ENCODE measurements around the gene ULK2.
A peak's percentile ranks its signal among the peaks of the same experiment; 100 is the strongest.

The ULK2 gene

GRCh38 chr17:19787733-19788357 lies 79.9 kb downstream of the ULK2 start:
- no peak overlapping the region for H3K4me3 ChIP-seq (replicated peaks in 1 of 2; ENCODE audit: low read depth in 2 of 2, low read length in 2 of 2)
- no peak for TF ChIP-seq CTCF (IDR thresholded peaks at IDR 0.05; ENCODE audit: low read depth, low read length)
- peak in 1 of 2 donors; percentile 22 for DNase-seq (ENCODE audit: low read depth in 2 of 2)

GRCh38 chr17:19785854-19786253 lies 81.9 kb downstream of the ULK2 start:
- DNase-seq (ENCODE audit: low read depth in 2 of 2), result peak in 1 of 2 donors; percentile 3
- TF ChIP-seq CTCF (IDR thresholded peaks at IDR 0.05; ENCODE audit: low read depth, low read length), result no peak

GRCh38 chr17:19781488-19782458 lies 86.0 kb downstream of the ULK2 start:
- no peak for DNase-seq (ENCODE audit: low read depth in 2 of 2)
- H3K4me3 ChIP-seq (replicated peaks in 1 of 2; ENCODE audit: low read depth in 2 of 2, low read length in 2 of 2), result no peak overlapping the region
- no peak for TF ChIP-seq CTCF (IDR thresholded peaks at IDR 0.05; ENCODE audit: low read depth, low read length)

More at GRCh38 chr17:19785854-19786253, 81.9 kb downstream of the ULK2 start:
- no peak overlapping the region for H3K4me3 ChIP-seq (replicated peaks in 1 of 2; ENCODE audit: low read depth in 2 of 2, low read length in 2 of 2)

- DNase-seq (ENCODE audit: low read depth in 2 of 2), result no peak
- TF ChIP-seq CTCF (IDR thresholded peaks at IDR 0.05; ENCODE audit: low read depth, low read length), result no peak
- no peak overlapping the region for H3K4me3 ChIP-seq (replicated peaks in 1 of 2; ENCODE audit: low read depth in 2 of 2, low read length in 2 of 2)
Measured at GRCh38 chr17:19780846-19781245, 86.9 kb downstream of the ULK2 start.

GRCh38 chr17:19773534-19773933 lies 94.2 kb downstream of the ULK2 start:
- TF ChIP-seq CTCF (IDR thresholded peaks at IDR 0.05; ENCODE audit: low read depth, low read length), result no peak

GRCh38 chr17:19771971-19772630 lies 95.6 kb downstream of the ULK2 start:
- DNase-seq (ENCODE audit: low read depth in 2 of 2), result no peak
- no peak for TF ChIP-seq CTCF (IDR thresholded peaks at IDR 0.05; ENCODE audit: low read depth, low read length)
- no peak overlapping the region for H3K4me3 ChIP-seq (replicated peaks in 1 of 2; ENCODE audit: low read depth in 2 of 2, low read length in 2 of 2)

More at GRCh38 chr17:19773534-19773933, 94.2 kb downstream of the ULK2 start:
- no peak overlapping the region for H3K4me3 ChIP-seq (replicated peaks in 1 of 2; ENCODE audit: low read depth in 2 of 2, low read length in 2 of 2)
- no peak for DNase-seq (ENCODE audit: low read depth in 2 of 2)

All from cardiac fibroblast (primary cell).